ENCODE measurements around the gene ZBTB20.

- no peak for TF ChIP-seq CTCF (conservative IDR thresholded peaks at IDR 0.05; ENCODE audit: low read depth, low read length)
- no peak for TF ChIP-seq CEBPB (IDR thresholded peaks at IDR 0.05; ENCODE audit: low read depth, low read length)
- no peak for TF ChIP-seq POLR2A (IDR thresholded peaks at IDR 0.05; ENCODE audit: low read depth, low read length)
- TF ChIP-seq RCOR1 (IDR thresholded peaks at IDR 0.05; ENCODE audit: insufficient replicate concordance, low read length) = no peak
- no peak for TF ChIP-seq MXI1 (IDR thresholded peaks at IDR 0.05; ENCODE audit: borderline replicate concordance, low read depth, low read length)
These were observed 47.4 kb upstream of the ZBTB20 start for GRCh38 chr3:115194476-115194875.

All from IMR-90 (cell line).